CD8-positive, alpha-beta memory T cell (primary cell): ENCODE measurements around the gene GLYATL1. TPM values are rescaled to one million over a fixed set of nuclear protein-coding genes. Genes with fewer than 3 reads are reported as not detected.

ENCODE experiments used
- CTCF ChIA-PET: fragments of 350-600 bp; sonication (Branson Sonifier 250); formaldehyde crosslinking; loops from one replicate; lab custom pipeline; 2021; ENCODE audit warnings: antibody characterized with exemption; lab: Charles Lee
- POLR2A ChIA-PET: fragments of 350-600 bp; sonication (Branson Sonifier 250); formaldehyde crosslinking; loops from one replicate; lab custom pipeline; 2021; ENCODE audit warnings: antibody characterized with exemption; lab: Charles Lee
- DNase-seq, 5 donors: peaks; one replicate each; pipeline versions ENCODE4 v3.0.0 to v3.0.0-alpha.2; 2020 to 2022; ENCODE audit warnings: mixed read lengths in 1 of 5
- H3K27ac ChIP-seq: one replicate; pipeline ENCODE4 v1.7.0; 2013; ENCODE audit warnings: low read depth, mild to moderate bottlenecking, low read length, moderate library complexity
- H3K27me3 ChIP-seq: 2 replicates; pipeline ENCODE4 v1.7.0; 2013; ENCODE audit warnings: low read length, mild to moderate bottlenecking; ENCODE audit not compliant: insufficient read depth, poor library complexity, severe bottlenecking
- H3K36me3 ChIP-seq: 2 replicates; pipeline ENCODE4 v1.7.0; 2013; ENCODE audit warnings: mild to moderate bottlenecking, low read length, moderate library complexity; ENCODE audit not compliant: insufficient read depth
- H3K4me1 ChIP-seq: 2 replicates; pipeline ENCODE4 v1.7.0; 2013; ENCODE audit warnings: mild to moderate bottlenecking, low read length, moderate library complexity; ENCODE audit not compliant: insufficient read depth
- H3K4me3 ChIP-seq: 2 replicates; pipeline ENCODE4 v1.7.0; 2013; ENCODE audit warnings: mild to moderate bottlenecking, low read length
- H3K9me3 ChIP-seq: 2 replicates; pipeline ENCODE4 v1.7.0; 2013; ENCODE audit warnings: mild to moderate bottlenecking, low read length
- H3K27ac Mint-ChIP-seq, 8 donors: one replicate each; pipeline ENCODE4 v1.8.0; 2020 to 2021; ENCODE audit warnings: mixed read lengths in 8 of 8, mild to moderate bottlenecking in 6 of 8, inconsistent platforms in 3 of 8, moderate library complexity in 3 of 8
- H3K27me3 Mint-ChIP-seq, 2 donors: one replicate each; pipeline ENCODE4 v1.8.0; 2020 to 2021; ENCODE audit warnings: mixed read lengths in 2 of 2, mild to moderate bottlenecking in 1 of 2, moderate library complexity in 1 of 2
- H3K36me3 Mint-ChIP-seq, 3 donors: one replicate each; pipeline ENCODE4 v1.8.0; 2020 to 2021; ENCODE audit warnings: mixed read lengths in 3 of 3, inconsistent platforms in 1 of 3, mild to moderate bottlenecking in 1 of 3
- H3K4me1 Mint-ChIP-seq, 3 donors: one replicate each; pipeline ENCODE4 v1.8.0; 2020 to 2021; ENCODE audit warnings: mixed read lengths in 3 of 3, inconsistent platforms in 1 of 3, mild to moderate bottlenecking in 1 of 3
- H3K4me3 Mint-ChIP-seq, 7 donors: one replicate each; pipeline ENCODE4 v1.8.0; 2020 to 2021; ENCODE audit warnings: mixed read lengths in 7 of 7, mild to moderate bottlenecking in 6 of 7, moderate library complexity in 4 of 7, inconsistent platforms in 2 of 7
- H3K9me3 Mint-ChIP-seq, 5 donors: one replicate each; pipeline ENCODE4 v1.8.0; 2020 to 2022; ENCODE audit warnings: mixed read lengths in 5 of 5, mild to moderate bottlenecking in 3 of 5, moderate library complexity in 2 of 5, inconsistent platforms in 1 of 5
- polyA plus RNA-seq: library from polyadenylated mRNA; unstranded; fragments of 300-500 nt; fragmentation: Illumina TruSeq; gene quantifications from one replicate; pipeline ENCODE4 v1.2.3, GENCODE V29; 2021
- total RNA-seq, 2 experiments: library from RNA; stranded (reverse); gene quantifications; one replicate each; pipeline ENCODE4 v1.2.3, GENCODE V29; 2021

The GLYATL1 gene
- total and polyA plus RNA-seq, 3 experiments from 2014 or later = not detected

- no peak overlapping the region for H3K4me3 Mint-ChIP-seq
- H3K4me1 Mint-ChIP-seq = no peaks in the 10 kb centered on the region
- Histone ChIP-seq H3K36me3 (no peaks in the 10 kb centered on the region), H3K27me3 (peaks cover 16% of the 10 kb centered on the region), H3K4me3 (no peak overlapping the region), H3K9me3 (no peaks in the 10 kb centered on the region), H3K27ac (no peak overlapping the region), H3K4me1 (no peaks in the 10 kb centered on the region)
- DNase-seq = no peak
- ChIA-PET POLR2A (no interaction called here), CTCF (no interaction called here)
- H3K27ac Mint-ChIP-seq = no peak overlapping the region
- H3K36me3 Mint-ChIP-seq = no peaks in the 10 kb centered on the region
- peaks cover 0 to 6% (median 0%) of the 10 kb centered on the region in 5 donors for H3K9me3 Mint-ChIP-seq
- H3K27me3 Mint-ChIP-seq = peaks cover 30 to 67% of the 10 kb centered on the region in 2 donors
Observed at GRCh38 chr11:58907780-58908179, 31.5 kb upstream of the GLYATL1 start.

GRCh38 chr11:58912124-58912523, 27.2 kb upstream of the GLYATL1 start:
- Histone ChIP-seq H3K4me3 (no peak overlapping the region), H3K27me3 (no peaks in the 10 kb centered on the region), H3K4me1 (no peaks in the 10 kb centered on the region), H3K9me3 (peaks cover 3% of the 10 kb centered on the region), H3K27ac (no peak overlapping the region), H3K36me3 (no peaks in the 10 kb centered on the region)
- H3K4me3 Mint-ChIP-seq = no peak overlapping the region
- POLR2A ChIA-PET = no interaction called here
- H3K27me3 Mint-ChIP-seq = peaks cover 10 to 43% of the 10 kb centered on the region in 2 donors
- H3K27ac Mint-ChIP-seq = no peak overlapping the region
- peaks cover 3 to 14% (median 5%) of the 10 kb centered on the region in 5 donors for H3K9me3 Mint-ChIP-seq
- no peaks in the 10 kb centered on the region for H3K36me3 Mint-ChIP-seq
- no peak for DNase-seq
- CTCF ChIA-PET = no interaction called here
- H3K4me1 Mint-ChIP-seq = no peaks in the 10 kb centered on the region

- Mint-ChIP-seq H3K4me3 (no peak overlapping the region), H3K27ac (no peak overlapping the region), H3K27me3 (peaks cover 8 to 31% of the 10 kb centered on the region in 2 donors), H3K9me3 (peaks cover 12 to 20% (median 16%) of the 10 kb centered on the region in 5 donors), H3K36me3 (no peaks in the 10 kb centered on the region), H3K4me1 (no peaks in the 10 kb centered on the region)
- no peaks in the 10 kb centered on the region for H3K27me3 ChIP-seq
- H3K36me3 ChIP-seq = no peaks in the 10 kb centered on the region
- ChIA-PET POLR2A (no interaction called here), CTCF (no interaction called here)
- no peak overlapping the region for H3K27ac ChIP-seq
- peaks cover 6% of the 10 kb centered on the region for H3K9me3 ChIP-seq
- DNase-seq = no peak
- no peaks in the 10 kb centered on the region for H3K4me1 ChIP-seq
- no peak overlapping the region for H3K4me3 ChIP-seq
Observed at GRCh38 chr11:58913685-58914084, 25.6 kb upstream of the GLYATL1 start.

DNA sequence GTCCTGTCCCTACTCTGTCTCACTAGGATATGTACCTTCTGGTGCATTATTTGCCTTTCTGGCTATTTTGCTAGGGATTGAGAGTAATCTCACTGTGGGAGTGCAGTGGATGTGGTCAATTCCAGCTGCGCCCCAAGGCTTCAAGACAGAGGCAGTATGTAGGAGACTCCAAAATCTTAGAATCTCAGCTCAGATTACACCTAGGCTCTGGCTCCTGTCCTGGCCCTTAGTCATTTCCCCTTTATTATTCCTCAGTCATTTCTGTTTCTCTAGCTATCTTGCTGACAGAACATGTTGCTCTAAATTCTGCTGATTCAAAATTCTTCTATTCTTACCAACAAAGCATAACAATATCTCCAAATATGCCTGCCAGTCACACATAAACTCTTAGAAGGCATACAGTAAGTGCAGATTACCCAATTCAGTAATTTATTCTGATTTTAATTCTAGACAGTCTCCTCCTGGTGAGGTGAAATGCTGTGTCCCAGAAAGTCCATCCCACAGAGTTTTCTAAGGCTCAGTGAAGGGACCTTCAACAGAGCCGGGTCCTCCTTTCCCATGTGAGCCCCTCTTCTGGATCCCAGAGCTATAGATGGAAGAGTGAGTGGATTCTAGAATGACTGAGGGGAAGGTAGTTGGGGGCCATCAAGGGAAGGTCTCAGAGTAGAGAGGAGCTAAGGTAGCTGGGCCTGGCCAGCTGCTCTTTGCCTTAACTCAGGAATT, 24.3 kb upstream of the GLYATL1 start:
- POLR2A ChIA-PET = no interaction called here
- Histone ChIP-seq H3K27me3 (no peaks in the 10 kb centered on the region), H3K4me3 (no peak overlapping the region), H3K4me1 (no peaks in the 10 kb centered on the region), H3K9me3 (peaks cover 6% of the 10 kb centered on the region), H3K27ac (no peak overlapping the region), H3K36me3 (no peaks in the 10 kb centered on the region)
- no peak overlapping the region for H3K4me3 Mint-ChIP-seq
- H3K4me1 Mint-ChIP-seq = no peaks in the 10 kb centered on the region
- no peak overlapping the region for H3K27ac Mint-ChIP-seq
- DNase-seq = no peak
- CTCF ChIA-PET = no interaction called here
- peaks cover 5 to 23% of the 10 kb centered on the region in 2 donors for H3K27me3 Mint-ChIP-seq
- no peaks in the 10 kb centered on the region for H3K36me3 Mint-ChIP-seq
- peaks cover 12 to 20% (median 17%) of the 10 kb centered on the region in 5 donors for H3K9me3 Mint-ChIP-seq

GRCh38 chr11:58916637-58917036, 22.7 kb upstream of the GLYATL1 start:
- H3K4me1 Mint-ChIP-seq = no peaks in the 10 kb centered on the region
- no peak for DNase-seq
- Histone ChIP-seq H3K4me1 (no peaks in the 10 kb centered on the region), H3K9me3 (peaks cover 6% of the 10 kb centered on the region), H3K27ac (no peak overlapping the region), H3K4me3 (no peak overlapping the region), H3K36me3 (no peaks in the 10 kb centered on the region), H3K27me3 (no peaks in the 10 kb centered on the region)
- peaks cover 14 to 20% (median 17%) of the 10 kb centered on the region in 5 donors for H3K9me3 Mint-ChIP-seq
- no peak overlapping the region for H3K4me3 Mint-ChIP-seq
- CTCF ChIA-PET = no interaction called here
- H3K27ac Mint-ChIP-seq = no peak overlapping the region
- POLR2A ChIA-PET = no interaction called here
- H3K27me3 Mint-ChIP-seq = peaks cover 8 to 22% of the 10 kb centered on the region in 2 donors
- no peaks in the 10 kb centered on the region for H3K36me3 Mint-ChIP-seq

DNA sequence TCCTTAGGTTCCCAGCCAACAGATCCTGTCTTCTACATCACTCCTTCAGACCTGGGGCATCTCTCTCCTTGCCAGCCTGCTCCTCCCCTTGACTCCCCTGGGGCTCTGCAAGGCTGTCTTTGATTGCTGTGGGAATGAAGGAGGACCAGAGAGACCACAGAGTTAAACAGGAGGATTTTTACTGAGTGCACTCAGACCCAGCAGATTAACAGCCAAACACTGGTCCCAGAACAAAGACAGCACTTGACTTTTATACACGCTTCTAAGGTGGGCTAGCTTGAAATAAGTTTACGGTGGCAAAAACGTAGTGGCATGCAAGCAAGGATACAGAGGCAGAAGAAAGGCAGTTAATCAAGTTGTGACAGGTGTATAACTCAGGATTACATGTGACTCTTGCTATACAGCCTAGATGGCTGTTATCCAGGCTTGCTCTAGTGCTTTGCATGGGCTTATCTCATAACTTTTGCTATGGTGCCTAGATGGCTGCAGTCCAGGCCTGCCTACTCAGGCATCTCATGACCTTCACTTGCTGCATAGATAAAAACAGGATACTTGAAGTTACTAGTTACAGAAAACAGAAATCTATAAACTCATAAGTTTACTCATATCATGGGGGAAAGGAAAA, 22.0 kb upstream of the GLYATL1 start:
- ChIA-PET POLR2A (no interaction called here), CTCF (no interaction called here)
- H3K27ac ChIP-seq = no peak overlapping the region

GRCh38 chr11:58919561-58919960, 19.7 kb upstream of the GLYATL1 start:
- Mint-ChIP-seq H3K36me3 (no peaks in the 10 kb centered on the region), H3K9me3 (peaks cover 13 to 20% (median 17%) of the 10 kb centered on the region in 5 donors), H3K4me1 (peaks cover 10 to 14% (median 11%) of the 10 kb centered on the region in 3 donors), H3K27me3 (peaks cover 6 to 9% of the 10 kb centered on the region in 2 donors), H3K27ac (no peak overlapping the region), H3K4me3 (no peak overlapping the region)
- H3K27me3 ChIP-seq = no peaks in the 10 kb centered on the region
- no peaks in the 10 kb centered on the region for H3K36me3 ChIP-seq
- no peak overlapping the region for H3K4me3 ChIP-seq
- POLR2A ChIA-PET = no interaction called here
- no peak overlapping the region for H3K27ac ChIP-seq
- H3K4me1 ChIP-seq = no peaks in the 10 kb centered on the region
- H3K9me3 ChIP-seq = peaks cover 6% of the 10 kb centered on the region
- CTCF ChIA-PET = no interaction called here
- DNase-seq = no peak

More for the DNA sequence above, 22.0 kb upstream of the GLYATL1 start:
- no peak for DNase-seq
- Histone ChIP-seq H3K9me3 (peaks cover 6% of the 10 kb centered on the region), H3K27me3 (no peaks in the 10 kb centered on the region), H3K36me3 (no peaks in the 10 kb centered on the region), H3K4me1 (no peaks in the 10 kb centered on the region), H3K4me3 (no peak overlapping the region)
- H3K9me3 Mint-ChIP-seq = peaks cover 14 to 20% (median 17%) of the 10 kb centered on the region in 5 donors
- H3K4me1 Mint-ChIP-seq = no peaks in the 10 kb centered on the region
- no peaks in the 10 kb centered on the region for H3K36me3 Mint-ChIP-seq
- H3K27ac Mint-ChIP-seq = no peak overlapping the region
- H3K4me3 Mint-ChIP-seq = no peak overlapping the region
- H3K27me3 Mint-ChIP-seq = peaks cover 8 to 15% of the 10 kb centered on the region in 2 donors

DNA sequence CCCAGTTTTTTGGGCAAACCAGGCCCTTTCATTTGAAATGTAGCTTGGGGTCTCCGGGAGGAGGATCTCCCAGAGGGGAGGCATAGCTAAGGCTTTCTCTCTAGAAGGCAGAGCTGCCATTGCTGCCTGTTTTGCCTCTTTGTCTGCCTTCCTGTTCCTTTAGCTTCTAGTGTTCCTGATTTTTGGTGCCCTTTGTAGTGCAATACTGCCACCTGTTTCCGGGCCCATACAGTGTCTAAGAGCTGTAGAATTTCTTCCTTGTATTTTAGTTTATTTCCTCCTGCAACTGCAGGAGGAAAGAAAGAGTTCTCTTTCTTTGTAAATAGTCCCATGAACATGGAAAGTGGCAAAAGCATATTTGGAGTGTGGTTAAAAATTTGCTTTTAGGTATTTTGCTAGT, 19.3 kb upstream of the GLYATL1 start:
- Mint-ChIP-seq H3K27ac (no peak overlapping the region), H3K4me3 (no peak overlapping the region), H3K36me3 (no peaks in the 10 kb centered on the region), H3K4me1 (peaks cover 10 to 14% (median 11%) of the 10 kb centered on the region in 3 donors), H3K9me3 (peaks cover 13 to 20% (median 17%) of the 10 kb centered on the region in 5 donors), H3K27me3 (peaks cover 7 to 9% of the 10 kb centered on the region in 2 donors)
- H3K9me3 ChIP-seq = peaks cover 6% of the 10 kb centered on the region
- no peaks in the 10 kb centered on the region for H3K4me1 ChIP-seq
- H3K4me3 ChIP-seq = no peak overlapping the region
- H3K27ac ChIP-seq = no peak overlapping the region
- no peaks in the 10 kb centered on the region for H3K27me3 ChIP-seq
- no peak for DNase-seq
- H3K36me3 ChIP-seq = no peaks in the 10 kb centered on the region
- ChIA-PET CTCF (no interaction called here), POLR2A (no interaction called here)
